Endothelial cell of umbilical vein (primary cell): ENCODE results near the gene MAG. TPM values are rescaled to one million over a fixed set of nuclear protein-coding genes. Genes with fewer than 3 reads are reported as not detected.

ENCODE experiments used
- BruUV-seq: library from RNA; stranded (reverse); fragments of 400-500 nt; replicated peaks from 2 replicates; lab custom pipeline; 2021; lab: Mats Ljungman, UMichigan
- CTCF ChIA-PET: fragments of 300-600, 350-600 bp; sonication (Branson Sonifier 250); formaldehyde crosslinking; loops from one replicate; lab custom pipeline; 2021; ENCODE audit warnings: antibody characterized with exemption, inconsistent platforms; lab: Charles Lee
- POLR2A ChIA-PET: fragments of 300-600, 350-600 bp; sonication (Branson Sonifier 250); formaldehyde crosslinking; loops from one replicate; lab custom pipeline; 2021; ENCODE audit warnings: antibody characterized with exemption, inconsistent platforms; lab: Charles Lee
- DNase-seq: peaks from one replicate; pipeline ENCODE4 v3.0.0-alpha.2; 2011; ENCODE audit warnings: low read depth, low spot score
- FAIRE-seq: peaks from 2 replicates; lab custom pipeline; 2011; peaks lifted over from hg19 to GRCh38; lab: Jason Lieb, UNC
- H2AFZ ChIP-seq: 2 replicates; pipeline ENCODE4 v1.6.0; 2012; ENCODE audit warnings: low read depth, low read length, control low read depth, inconsistent platforms
- H3K27ac ChIP-seq: 2 replicates; pipeline ENCODE4 v1.5.1; 2011; ENCODE audit warnings: low read depth, mild to moderate bottlenecking, control low read depth, low read length, moderate library complexity; ENCODE audit not compliant: insufficient read depth
- H3K27me3 ChIP-seq, 2 experiments: 2 replicates each; pipeline versions ENCODE4 v1.6.0 to v1.6.1; 2011; ENCODE audit warnings: low read length in 2 of 2, mixed read lengths in 1 of 2; ENCODE audit not compliant: control insufficient read depth in 2 of 2, insufficient read depth in 2 of 2
- H3K36me3 ChIP-seq, 2 experiments: 2 replicates in 1 of 2; 3 replicates in 1 of 2; pipeline ENCODE4 v1.5.1; 2011; ENCODE audit warnings: low read length in 2 of 2, mild to moderate bottlenecking in 1 of 2, moderate library complexity in 1 of 2; ENCODE audit not compliant: control insufficient read depth in 2 of 2, insufficient read depth in 2 of 2; ENCODE audit errors: extremely low read depth in 1 of 2
- H3K4me1 ChIP-seq: 3 replicates; pipeline ENCODE4 v1.5.1; 2011; ENCODE audit warnings: mild to moderate bottlenecking, low read length; ENCODE audit not compliant: control insufficient read depth, insufficient read depth; ENCODE audit errors: extremely low read depth
- H3K4me2 ChIP-seq: 2 replicates; pipeline ENCODE4 v1.6.1; 2011; ENCODE audit warnings: low read length, control low read depth, mixed read lengths; ENCODE audit not compliant: insufficient read depth
- H3K4me3 ChIP-seq, 3 experiments: fragments of 200-600 bp in 1 of 3; sonication (generic), shearing (Covaris generic) in 1 of 3; replicated peaks in 1 of 3; 2 replicates each; pipeline ENCODE4 v1.5.1; 2011 to 2016; ENCODE audit warnings: control low read depth in 3 of 3, low read length in 3 of 3, mild to moderate bottlenecking in 2 of 3, inconsistent platforms in 1 of 3, low read depth in 1 of 3, moderate library complexity in 1 of 3; ENCODE audit not compliant: insufficient read depth in 1 of 3
- H3K79me2 ChIP-seq: 2 replicates; pipeline ENCODE4 v1.6.0; 2012; ENCODE audit warnings: low read length, inconsistent platforms; ENCODE audit not compliant: control insufficient read depth, insufficient read depth
- H3K9ac ChIP-seq: replicated peaks from 2 replicates; pipeline ENCODE3; 2011; ENCODE audit warnings: low read length, control low read depth; ENCODE audit not compliant: insufficient read depth; ENCODE audit errors: extremely low read depth
- H3K9me1 ChIP-seq: replicated peaks from 3 replicates; pipeline ENCODE4 v1.6.0; 2011; ENCODE audit warnings: mild to moderate bottlenecking, low read length; ENCODE audit not compliant: control insufficient read depth, insufficient read depth; ENCODE audit errors: extremely low read depth
- H3K9me3 ChIP-seq: replicated peaks from 2 replicates; pipeline ENCODE4 v1.5.1; 2012; ENCODE audit warnings: low read length, inconsistent platforms; ENCODE audit not compliant: control insufficient read depth, insufficient read depth
- H4K20me1 ChIP-seq: replicated peaks from 2 replicates; pipeline ENCODE3; 2011; ENCODE audit warnings: mild to moderate bottlenecking, low read length; ENCODE audit not compliant: control insufficient read depth, insufficient read depth; ENCODE audit errors: extremely low read depth
- CTCF ChIP-seq, 2 donors: IDR thresholded peaks; 1 replicate in 1 of 2; 2 replicates in 1 of 2; pipeline ENCODE4 v1.5.1; 2011; ENCODE audit warnings: low read length in 2 of 2, mild to moderate bottlenecking in 2 of 2, moderate library complexity in 2 of 2, control low read depth in 1 of 2, inconsistent platforms in 1 of 2, low read depth in 1 of 2; ENCODE audit not compliant: insufficient read depth in 1 of 2; ENCODE audit errors: extremely low read depth in 1 of 2
- EZH2 ChIP-seq: IDR thresholded peaks from 2 replicates; pipeline ENCODE4 v1.6.1; 2012; ENCODE audit warnings: borderline replicate concordance, low read depth, mild to moderate bottlenecking, moderate library complexity, low read length, inconsistent platforms; ENCODE audit not compliant: severe bottlenecking
- FOS ChIP-seq: IDR thresholded peaks from 2 replicates; pipeline ENCODE4 v1.6.1; 2011; ENCODE audit warnings: mild to moderate bottlenecking, low read length, moderate library complexity, borderline replicate concordance; ENCODE audit not compliant: insufficient read depth
- GATA2 ChIP-seq: IDR thresholded peaks from 2 replicates; pipeline ENCODE4 v1.7.0; 2011; ENCODE audit warnings: low read depth, mild to moderate bottlenecking, moderate library complexity, mixed read lengths, low read length; ENCODE audit not compliant: insufficient read length, insufficient read depth
- JUN ChIP-seq: IDR thresholded peaks from 2 replicates; pipeline ENCODE4 v1.6.1; 2011; ENCODE audit warnings: borderline replicate concordance, low read depth; ENCODE audit not compliant: insufficient read length, insufficient read depth
- MAX ChIP-seq: IDR thresholded peaks from 2 replicates; pipeline ENCODE4 v1.6.1; 2011; ENCODE audit not compliant: insufficient read depth, insufficient read length
- MYC ChIP-seq: IDR thresholded peaks from one replicate; pipeline ENCODE4 v1.6.1; 2011; ENCODE audit warnings: mild to moderate bottlenecking, low read depth, low read length
- POLR2A ChIP-seq: IDR thresholded peaks from 2 replicates; pipeline ENCODE4 v1.6.1; 2012; ENCODE audit warnings: low read depth, mild to moderate bottlenecking, control low read depth, low read length
- POLR2AphosphoS5 ChIP-seq: IDR thresholded peaks from 2 replicates; pipeline ENCODE4 v1.6.1; 2012; ENCODE audit warnings: low read depth, mild to moderate bottlenecking, control low read depth, low read length, moderate library complexity; ENCODE audit not compliant: insufficient read depth
- dilution Hi-C: fragments of 300-500 bp; cut with MboI; formaldehyde crosslinking; loops from one replicate; pipeline ENCODE4 v1.15.0; 2019; ENCODE audit warnings: low sequenced_read_pairs; ENCODE audit not compliant: extremely low pct_ligation_motif_present
- intact Hi-C: fragments of 100-400 bp; cut with micrococcal nuclease; formaldehyde crosslinking; loops from one replicate; pipeline ENCODE4 v1.10.0; 2022
- polyA plus RNA-seq, 4 experiments: library from polyadenylated mRNA; depleted of rRNA in 3 of 4; stranded (reverse) in 3 of 4; unstranded in 1 of 4; fragments of >200 nt; gene quantifications; 2 replicates each; pipeline versions ENCODE4 v1.2.1 to v1.2.3, GENCODE V29; 2011 to 2012; ENCODE audit warnings: missing spikeins in 1 of 4
- total RNA-seq: library from RNA; stranded (reverse); gene quantifications from 2 replicates; pipeline ENCODE4 v1.2.3, GENCODE V29; 2021

Gene MAG
- total and polyA plus RNA-seq, 2 donors (not counting 3 experiments of a cell fraction or from before 2014, with no cell fraction given): not detected

- no peaks in the 10 kb centered on the region for H3K27me3 ChIP-seq
- FAIRE-seq: no peak
- dilution Hi-C loops: no loop called here
These were observed 7.8 kb downstream of the MAG start for GRCh38 chr19:35299523-35300338.

GRCh38 chr19:35300339-35300649 is 8.3 kb downstream of the MAG start:
- no peaks in the 10 kb centered on the region for H3K27me3 ChIP-seq
- H4K20me1 ChIP-seq: no peaks in the 10 kb centered on the region
- H3K9me1 ChIP-seq: no peaks in the 10 kb centered on the region
- no peak overlapping the region for H3K4me3 ChIP-seq
- no peaks in the 10 kb centered on the region for H3K9me3 ChIP-seq
- H2AFZ ChIP-seq: no peak overlapping the region
- DNase-seq (no peak), FAIRE-seq (no peak)
- CTCF ChIA-PET: interaction anchor here (0.6 kb wide), 1 partner anchor 146 kb away, joined by 3 read pairs; the partner anchor contains the start of gene FXYD5
- no peak overlapping the region for H3K27ac ChIP-seq
- BruUV-seq: no TSS peak
- intact Hi-C loops (no loop called here), dilution Hi-C loops (no loop called here)
- no peak overlapping the region for H3K9ac ChIP-seq
- H3K4me2 ChIP-seq: no peak overlapping the region
- H3K4me1 ChIP-seq: no peaks in the 10 kb centered on the region
- TF ChIP-seq FOS (no peak), JUN (no peak), EZH2 (no peak), CTCF (IDR thresholded peaks at IDR 0.05; ENCODE audit: extremely low read depth in 1 of 2, insufficient read depth in 1 of 2, low read depth in 1 of 2, low read length in 2 of 2) (no peak), MAX (no peak), GATA2 (no peak), MYC (no peak), POLR2A (no peak), POLR2AphosphoS5 (no peak)
- H3K36me3 ChIP-seq: no peaks in the 10 kb centered on the region
- POLR2A ChIA-PET: no interaction called here
- H3K79me2 ChIP-seq: no peaks in the 10 kb centered on the region

More at GRCh38 chr19:35299523-35300338, 7.8 kb downstream of the MAG start:
- BruUV-seq: no TSS peak
- H3K9me3 ChIP-seq: no peaks in the 10 kb centered on the region
- no peak overlapping the region for H3K4me2 ChIP-seq
- no peaks in the 10 kb centered on the region for H4K20me1 ChIP-seq
- POLR2A ChIA-PET: no interaction called here
- DNase-seq: no peak
- no peak overlapping the region for H3K4me3 ChIP-seq
- H3K9ac ChIP-seq: no peak overlapping the region
- no peaks in the 10 kb centered on the region for H3K4me1 ChIP-seq
- no peak overlapping the region for H3K27ac ChIP-seq
- intact Hi-C loops: no loop called here
- no peaks in the 10 kb centered on the region for H3K9me1 ChIP-seq
- TF ChIP-seq GATA2 (no peak), POLR2AphosphoS5 (no peak), FOS (no peak)
- no peaks in the 10 kb centered on the region for H3K79me2 ChIP-seq
- no peak overlapping the region for H2AFZ ChIP-seq
- H3K36me3 ChIP-seq: no peaks in the 10 kb centered on the region
- CTCF ChIA-PET: interaction anchor here (0.6 kb wide), 1 partner anchor 145 kb away, joined by 3 read pairs; the partner anchor contains the start of gene FXYD5
